IMR-90 (cell line): Measurements from ENCODE around the gene DNAH6. TPM values are rescaled to one million over a fixed set of nuclear protein-coding genes. Genes with fewer than 3 reads are reported as not detected.

Source experiments
- ATAC-seq: fragments of 200-7000 bp; cut with Tn5 transposase; 2 replicates; pipeline ENCODE4 v1.9.1; 2020; ENCODE audit warnings: low read depth, mild to moderate bottlenecking, moderate library complexity
- BruUV-seq: library from RNA; stranded (reverse); fragments of 400-500 nt; replicated peaks from 2 replicates; lab custom pipeline; 2021; lab: Mats Ljungman, UMichigan
- CTCF ChIA-PET: fragments of 300-600 bp; formaldehyde crosslinking; extraction: SDS; loops from one replicate; lab custom pipeline; 2021; ENCODE audit warnings: antibody characterized with exemption; lab: Yijun Ruan, JAX
- POLR2A ChIA-PET: fragments of 300-600 bp; sonication (Branson Sonifier 250); formaldehyde crosslinking; loops from one replicate; lab custom pipeline; 2022; ENCODE audit warnings: antibody characterized with exemption; ENCODE audit not compliant: unreplicated experiment; lab: Charles Lee
- DNase-seq: peaks from one replicate; pipeline ENCODE4 v3.0.0; 2013
- H2AFZ ChIP-seq: replicated peaks from 2 replicates; pipeline ENCODE3; 2013; ENCODE audit warnings: low read length, mild to moderate bottlenecking; ENCODE audit not compliant: poor library complexity
- H2AK5ac ChIP-seq: 2 replicates; pipeline ENCODE4 v1.6.1; 2013; ENCODE audit warnings: low read depth, low read length, inconsistent platforms
- H2AK9ac ChIP-seq: replicated peaks from 2 replicates; pipeline ENCODE3; 2013; ENCODE audit warnings: mild to moderate bottlenecking, low read depth, low read length, moderate library complexity; ENCODE audit not compliant: poor library complexity
- H2BK120ac ChIP-seq: 2 replicates; pipeline ENCODE4 v1.6.1; 2013; ENCODE audit warnings: low read depth, low read length, inconsistent platforms
- H2BK15ac ChIP-seq: 3 replicates; pipeline ENCODE4 v1.6.1; 2013; ENCODE audit warnings: low read depth, low read length, inconsistent platforms
- H2BK20ac ChIP-seq: 2 replicates; pipeline ENCODE4 v1.6.1; 2013; ENCODE audit warnings: low read depth, mild to moderate bottlenecking, inconsistent platforms, low read length, moderate library complexity
- H2BK5ac ChIP-seq: 2 replicates; pipeline ENCODE4 v1.6.1; 2013; ENCODE audit warnings: mild to moderate bottlenecking, low read depth, low read length, inconsistent platforms; ENCODE audit not compliant: poor library complexity, severe bottlenecking
- H3K14ac ChIP-seq: replicated peaks from 2 replicates; pipeline ENCODE4 v1.6.1; 2013; ENCODE audit warnings: low read depth, low read length, inconsistent platforms
- H3K18ac ChIP-seq: 2 replicates; pipeline ENCODE4 v1.6.1; 2013; ENCODE audit warnings: low read depth, low read length, control low read depth
- H3K23ac ChIP-seq: 2 replicates; pipeline ENCODE4 v1.6.1; 2013; ENCODE audit warnings: low read depth, low read length, inconsistent platforms
- H3K27ac ChIP-seq: 2 replicates; pipeline ENCODE4 v1.5.1; 2013; ENCODE audit warnings: mild to moderate bottlenecking, control low read depth, low read length; ENCODE audit not compliant: insufficient read depth
- H3K27me3 ChIP-seq: 2 replicates; pipeline ENCODE4 v1.6.1; 2013; ENCODE audit warnings: low read length; ENCODE audit not compliant: control insufficient read depth, insufficient read depth
- H3K36me3 ChIP-seq: 2 replicates; pipeline ENCODE4 v1.6.1; 2013; ENCODE audit warnings: low read length, mixed read lengths; ENCODE audit not compliant: control insufficient read depth, insufficient read depth
- H3K4ac ChIP-seq: 2 replicates; pipeline ENCODE4 v1.6.1; 2013; ENCODE audit warnings: low read depth, low read length, inconsistent platforms
- H3K4me1 ChIP-seq: 2 replicates; pipeline ENCODE4 v1.6.1; 2013; ENCODE audit warnings: low read length, mixed read lengths; ENCODE audit not compliant: control insufficient read depth, insufficient read depth
- H3K4me2 ChIP-seq: 2 replicates; pipeline ENCODE4 v1.6.1; 2013; ENCODE audit warnings: low read depth, mild to moderate bottlenecking, control low read depth, low read length, moderate library complexity
- H3K4me3 ChIP-seq: 2 replicates; pipeline ENCODE4 v1.5.1; 2013; ENCODE audit warnings: low read depth, mild to moderate bottlenecking, control low read depth, low read length, moderate library complexity; ENCODE audit not compliant: insufficient read depth
- H3K56ac ChIP-seq: 2 replicates; pipeline ENCODE4 v1.6.1; 2013; ENCODE audit warnings: low read length, inconsistent platforms; ENCODE audit not compliant: insufficient read depth; ENCODE audit errors: extremely low read depth
- H3K79me1 ChIP-seq, 2 experiments: 2 replicates each; pipeline ENCODE4 v1.6.1; 2013; ENCODE audit warnings: low read length in 2 of 2, inconsistent platforms in 1 of 2, low read depth in 1 of 2
- H3K9ac ChIP-seq: 2 replicates; pipeline ENCODE4 v1.6.1; 2013; ENCODE audit warnings: low read depth, low read length, control low read depth
- H3K9me1 ChIP-seq: 2 replicates; pipeline ENCODE4 v1.6.1; 2013; ENCODE audit warnings: low read length, inconsistent platforms; ENCODE audit not compliant: insufficient read depth
- H3K9me3 ChIP-seq: 2 replicates; pipeline ENCODE4 v1.6.1; 2013; ENCODE audit warnings: low read length; ENCODE audit not compliant: control insufficient read depth, insufficient read depth
- H4K20me1 ChIP-seq: 2 replicates; pipeline ENCODE4 v1.6.1; 2013; ENCODE audit warnings: low read length, inconsistent platforms; ENCODE audit not compliant: insufficient read depth
- H4K5ac ChIP-seq: 2 replicates; pipeline ENCODE4 v1.6.1; 2013; ENCODE audit warnings: mild to moderate bottlenecking, low read depth, low read length, control low read depth
- H4K8ac ChIP-seq, 2 experiments: 2 replicates each; pipeline ENCODE4 v1.6.1; 2013; ENCODE audit warnings: low read depth in 2 of 2, low read length in 2 of 2, control low read depth in 1 of 2, inconsistent platforms in 1 of 2
- H4K91ac ChIP-seq: 2 replicates; pipeline ENCODE4 v1.6.1; 2013; ENCODE audit warnings: low read depth, low read length, inconsistent platforms; ENCODE audit not compliant: insufficient read depth
- CHD1 ChIP-seq: IDR thresholded peaks from 2 replicates; pipeline ENCODE4 v1.6.1; 2012; ENCODE audit warnings: low read depth, low read length, improper control_type of control experiment
- MAZ ChIP-seq: IDR thresholded peaks from 2 replicates; pipeline ENCODE4 v1.6.1; 2012; ENCODE audit warnings: low read depth, mild to moderate bottlenecking, low read length, improper control_type of control experiment, moderate library complexity, borderline replicate concordance
- POLR2A ChIP-seq: IDR thresholded peaks from 2 replicates; pipeline ENCODE4 v1.6.1; 2012; ENCODE audit warnings: mild to moderate bottlenecking, low read depth, low read length
- RAD21 ChIP-seq: IDR thresholded peaks from 2 replicates; pipeline ENCODE4 v1.6.1; 2012; ENCODE audit warnings: low read length, improper control_type of control experiment
- RFX5 ChIP-seq: IDR thresholded peaks from 2 replicates; pipeline ENCODE4 v1.8.0; 2012; ENCODE audit warnings: low read depth, mild to moderate bottlenecking, low read length, moderate library complexity
- SMC3 ChIP-seq: fragments of 150-350 bp; IDR thresholded peaks from 2 replicates; pipeline ENCODE4 v1.6.1; 2016; ENCODE audit warnings: low read depth, mild to moderate bottlenecking, antibody characterized with exemption, low read length, moderate library complexity
- WGBS, 2 experiments: methylation state at CpG; one replicate each; pipeline versions ENCODE4 v1.1.5 to v1.1.7; 2013; ENCODE audit warnings: missing lambda C conversion rate in 2 of 2; ENCODE audit not compliant: insufficient read length in 1 of 2; ENCODE audit errors: extremely low coverage in 2 of 2; 5-methylcytosine and 5-hydroxymethylcytosine counted together
- dilution Hi-C: fragments of 300-500 bp; cut with HindIII; formaldehyde crosslinking; loops from one replicate; pipeline ENCODE4 v1.14.3; 2018; ENCODE audit warnings: low sequenced_read_pairs; ENCODE audit not compliant: unreplicated experiment
- in situ Hi-C: fragments of 300-500 bp; cut with MboI; formaldehyde crosslinking; loops from 3 replicates; pipeline ENCODE4 v1.14.3; 2019; ENCODE audit warnings: low sequenced_read_pairs, inconsistent platforms, mixed read lengths
- intact Hi-C: fragments of 100-400 bp; cut with micrococcal nuclease; formaldehyde crosslinking; loops from 2 replicates; pipeline ENCODE4 v1.10.0; 2022
- polyA plus RNA-seq, 3 experiments: library from polyadenylated mRNA; depleted of rRNA; stranded (reverse); fragments of >200 nt; gene quantifications; 2 replicates each; pipeline ENCODE4 v1.2.3, GENCODE V29; 2012; ENCODE audit warnings: low replicate concordance in 1 of 3
- total RNA-seq: library from RNA; depleted of rRNA; stranded (reverse); fragments of >200 nt; gene quantifications from 2 replicates; pipeline ENCODE4 v1.2.3, GENCODE V29; 2012
- TF ChIP-seq, protein P1 (sequence below): conservative IDR thresholded peaks from 2 replicates; pipeline ENCODE4 v1.5.1; 2012; ENCODE audit warnings: mild to moderate bottlenecking, low read depth, low read length, improper control_type of control experiment

The DNAH6 gene
- total and polyA plus RNA-seq, 2 of the 4 experiments (the other 2 are of a cell fraction), result under 0.01 to 0.07 TPM

DNA sequence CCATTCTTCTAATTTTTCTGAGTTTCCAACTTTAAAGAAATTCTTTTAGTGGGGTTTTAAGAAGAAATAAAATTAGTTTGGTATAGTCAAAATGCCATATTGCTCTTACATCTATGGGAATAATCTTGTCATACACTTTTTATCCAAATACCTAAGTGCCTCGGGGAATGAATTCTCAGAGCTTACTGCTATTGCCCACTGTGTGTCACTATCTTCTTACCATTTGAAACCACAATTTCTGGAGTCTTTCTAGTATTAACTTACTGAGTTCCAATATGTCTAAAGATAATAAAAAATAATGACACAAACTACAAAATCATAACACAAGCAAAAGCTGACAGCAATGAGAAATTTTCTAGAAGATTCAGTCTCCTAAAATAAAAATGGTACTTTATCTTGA lies 23.7 kb upstream of the DNAH6 start:
- peaks cover 5% of the 10 kb centered on the region for H3K4me1 ChIP-seq
- no CpG with 5 or more reads among the region's 1 CpG for WGBS, 2 experiments
- H3K56ac ChIP-seq, result no peak overlapping the region
- H3K27me3 ChIP-seq, result no peaks in the 10 kb centered on the region
- no peaks in the 10 kb centered on the region for H3K36me3 ChIP-seq
- peak overlapping the region; percentile 47; the same call in 1 of the 2 replicates for H2BK120ac ChIP-seq
- intact Hi-C loops, result loop anchor here (5.0 kb wide), 1 partner anchor 805 kb away; no protein-coding TSS in a partner anchor
- POLR2A ChIA-PET, result no interaction called here
- CTCF ChIA-PET, result no interaction called here
- no TSS peak for BruUV-seq
- DNase-seq (peak; percentile 22), ATAC-seq (no peak)
- H3K27ac ChIP-seq, result no peak overlapping the region
- no peak overlapping the region for H2BK15ac ChIP-seq
- no peak overlapping the region for H3K4me3 ChIP-seq
- H4K20me1 ChIP-seq, result no peaks in the 10 kb centered on the region
- peak overlapping the region; percentile 72; the same call in 1 of the 2 replicates for H3K4ac ChIP-seq
- in situ Hi-C loops, result loop anchor here (5.0 to 25.0 kb wide), 4 partner anchors 142 to 795 kb away; partner anchors contain the start of gene TRABD2A
- peaks cover 5% of the 10 kb centered on the region for H3K9me1 ChIP-seq
- H3K9me3 ChIP-seq, result no peaks in the 10 kb centered on the region
- H3K18ac ChIP-seq, result no peak overlapping the region
- TF ChIP-seq CHD1 (no peak), RFX5 (no peak), RAD21 (peak; percentile 47), SMC3 (peak; percentile 31; the same call in 1 of the 2 replicates), POLR2A (no peak), MAZ (no peak)
- TF ChIP-seq, protein P1, sequence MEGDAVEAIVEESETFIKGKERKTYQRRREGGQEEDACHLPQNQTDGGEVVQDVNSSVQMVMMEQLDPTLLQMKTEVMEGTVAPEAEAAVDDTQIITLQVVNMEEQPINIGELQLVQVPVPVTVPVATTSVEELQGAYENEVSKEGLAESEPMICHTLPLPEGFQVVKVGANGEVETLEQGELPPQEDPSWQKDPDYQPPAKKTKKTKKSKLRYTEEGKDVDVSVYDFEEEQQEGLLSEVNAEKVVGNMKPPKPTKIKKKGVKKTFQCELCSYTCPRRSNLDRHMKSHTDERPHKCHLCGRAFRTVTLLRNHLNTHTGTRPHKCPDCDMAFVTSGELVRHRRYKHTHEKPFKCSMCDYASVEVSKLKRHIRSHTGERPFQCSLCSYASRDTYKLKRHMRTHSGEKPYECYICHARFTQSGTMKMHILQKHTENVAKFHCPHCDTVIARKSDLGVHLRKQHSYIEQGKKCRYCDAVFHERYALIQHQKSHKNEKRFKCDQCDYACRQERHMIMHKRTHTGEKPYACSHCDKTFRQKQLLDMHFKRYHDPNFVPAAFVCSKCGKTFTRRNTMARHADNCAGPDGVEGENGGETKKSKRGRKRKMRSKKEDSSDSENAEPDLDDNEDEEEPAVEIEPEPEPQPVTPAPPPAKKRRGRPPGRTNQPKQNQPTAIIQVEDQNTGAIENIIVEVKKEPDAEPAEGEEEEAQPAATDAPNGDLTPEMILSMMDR, result peak; percentile 38
- no peak overlapping the region for H2AK9ac ChIP-seq
- no peak overlapping the region for H3K23ac ChIP-seq
- no peak overlapping the region for H2AK5ac ChIP-seq
- no peaks in the 10 kb centered on the region for H3K79me1 ChIP-seq
- no peak overlapping the region for H4K91ac ChIP-seq
- H2BK20ac ChIP-seq, result peak overlapping the region; percentile 49; the same call in 1 of the 2 replicates
- H3K4me2 ChIP-seq, result no peak overlapping the region
- no peak overlapping the region for H3K14ac ChIP-seq
- H2AFZ ChIP-seq, result no peak overlapping the region
- H3K9ac ChIP-seq, result no peak overlapping the region
- no peak overlapping the region for H2BK5ac ChIP-seq
- H4K8ac ChIP-seq, result no peak overlapping the region
- H4K5ac ChIP-seq, result no peak overlapping the region
- dilution Hi-C loops, result no loop called here
